ENCODE data around the gene PARVB.

PARVB gene

DNA sequence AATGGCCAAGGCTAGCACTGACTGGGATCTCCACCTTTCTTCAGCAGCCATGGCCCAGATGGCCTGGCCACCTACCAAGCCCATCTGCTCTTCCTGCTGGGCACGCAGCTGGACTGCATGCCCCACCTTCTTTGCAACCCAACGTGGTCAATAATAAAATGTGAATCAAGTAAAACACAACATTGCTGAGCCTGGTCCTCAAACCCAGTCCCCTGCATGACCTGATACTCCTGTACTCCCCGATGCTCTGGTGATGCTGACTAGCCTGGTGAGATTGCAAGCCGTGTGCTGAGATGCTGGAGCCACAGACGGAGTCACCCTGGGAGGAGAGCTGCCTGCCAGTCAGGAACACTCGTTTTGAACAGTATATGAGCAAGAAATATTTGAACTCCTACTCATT, 190.7 kb downstream of the PARVB start:
- no peak for DNase-seq (ENCODE audit: low read depth in 2 of 2)

DNA sequence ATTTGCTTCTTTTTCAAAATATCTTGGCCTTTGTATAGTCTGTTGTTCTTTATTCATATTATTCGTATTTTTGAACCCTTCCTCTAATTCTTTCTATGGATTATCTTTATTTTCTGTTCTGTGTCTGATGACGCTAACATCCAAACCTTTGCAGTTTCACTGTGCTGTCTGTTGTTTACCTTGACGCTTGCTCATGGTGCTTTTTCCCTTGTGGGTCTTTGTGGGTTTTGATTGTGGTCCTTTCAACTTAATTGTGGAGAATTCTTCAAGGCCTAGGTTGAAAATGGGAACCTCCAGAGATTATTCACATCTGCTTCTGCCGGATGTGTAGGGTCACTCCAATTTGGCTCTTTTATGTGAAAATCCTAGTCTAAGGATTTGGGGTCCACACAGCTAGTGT, 191.2 kb downstream of the PARVB start:
- no peak for DNase-seq (ENCODE audit: low read depth in 2 of 2)

DNA sequence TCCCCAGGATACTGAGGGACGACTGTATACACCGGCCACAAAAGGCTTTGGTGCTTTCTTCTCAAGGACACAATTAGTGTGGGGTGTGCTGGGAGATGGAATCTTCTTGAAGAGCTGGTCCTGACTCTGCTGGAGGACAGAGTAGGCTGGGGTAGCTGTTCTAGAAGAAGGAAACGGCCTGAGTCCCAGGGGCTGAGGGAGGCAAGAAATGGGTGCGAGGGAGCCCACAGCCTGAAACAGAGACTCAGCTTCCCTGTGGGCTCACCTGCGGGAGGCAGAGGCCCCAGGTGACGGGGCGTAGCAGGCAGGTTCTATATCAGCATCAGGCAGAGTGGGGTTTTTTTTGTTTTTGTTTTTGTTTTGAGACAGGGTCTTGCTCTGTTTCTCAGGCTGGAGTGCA, 193.2 kb downstream of the PARVB start:
- no peak for DNase-seq (ENCODE audit: low read depth in 2 of 2)

DNA sequence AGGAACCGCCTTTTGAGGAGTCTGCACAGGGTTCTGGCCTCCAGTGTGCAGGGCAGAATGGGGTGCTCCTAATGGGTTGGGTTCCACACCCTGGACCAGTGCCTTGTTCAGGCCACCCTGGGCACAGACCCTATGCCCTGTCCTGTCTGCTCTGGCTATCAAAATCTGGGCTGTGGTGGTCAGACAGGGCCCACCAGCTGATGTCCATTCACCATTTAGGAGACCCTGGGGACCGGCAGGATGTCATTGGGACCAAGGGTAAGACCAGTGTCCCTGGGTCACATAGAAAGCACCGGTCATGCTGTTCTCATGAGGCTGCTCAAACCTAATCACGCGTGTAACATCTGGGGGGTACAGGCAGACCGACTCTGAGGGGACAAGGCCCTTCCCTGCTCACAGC, 194.0 kb downstream of the PARVB start:
- no peak for DNase-seq (ENCODE audit: low read depth in 2 of 2)

DNA sequence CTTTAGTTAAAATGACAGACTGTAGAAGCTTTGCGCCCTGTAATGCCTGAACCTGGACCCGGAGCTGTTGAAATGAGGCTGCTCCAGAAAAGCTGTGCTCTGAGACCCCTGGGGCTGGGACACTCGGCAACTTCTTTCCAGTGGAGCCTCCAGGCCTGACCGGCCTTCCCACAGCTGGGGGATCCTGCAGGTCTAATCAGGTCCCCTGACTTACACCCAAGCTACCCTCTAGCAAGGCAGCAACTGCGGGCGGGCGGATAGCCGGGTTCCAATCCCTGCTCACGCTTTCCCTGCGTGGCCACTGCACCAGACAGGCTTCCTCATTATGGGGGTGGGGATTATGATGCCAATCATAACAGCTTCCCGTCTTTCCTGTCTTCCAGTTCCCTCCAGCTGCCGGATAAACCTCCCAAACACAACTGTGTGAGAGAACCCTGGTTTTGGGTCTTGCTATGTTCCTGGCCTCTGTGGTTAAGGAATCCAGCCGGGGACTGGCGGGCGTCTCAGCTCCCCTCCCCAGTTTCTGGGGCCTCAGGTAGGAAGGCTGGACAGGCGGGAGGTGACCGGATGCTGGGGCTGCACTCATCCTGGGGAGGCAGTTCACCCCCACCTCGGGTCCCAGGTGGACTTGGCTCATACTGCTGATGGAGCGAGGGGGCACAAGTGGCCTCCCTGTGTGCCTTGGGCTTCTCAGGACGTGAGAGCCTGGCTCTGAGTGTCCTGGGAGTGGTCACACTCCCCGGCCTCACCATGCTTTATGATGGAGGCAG, 195.2 kb downstream of the PARVB start:
- DNase-seq (ENCODE audit: low read depth in 2 of 2) = no peak

DNA sequence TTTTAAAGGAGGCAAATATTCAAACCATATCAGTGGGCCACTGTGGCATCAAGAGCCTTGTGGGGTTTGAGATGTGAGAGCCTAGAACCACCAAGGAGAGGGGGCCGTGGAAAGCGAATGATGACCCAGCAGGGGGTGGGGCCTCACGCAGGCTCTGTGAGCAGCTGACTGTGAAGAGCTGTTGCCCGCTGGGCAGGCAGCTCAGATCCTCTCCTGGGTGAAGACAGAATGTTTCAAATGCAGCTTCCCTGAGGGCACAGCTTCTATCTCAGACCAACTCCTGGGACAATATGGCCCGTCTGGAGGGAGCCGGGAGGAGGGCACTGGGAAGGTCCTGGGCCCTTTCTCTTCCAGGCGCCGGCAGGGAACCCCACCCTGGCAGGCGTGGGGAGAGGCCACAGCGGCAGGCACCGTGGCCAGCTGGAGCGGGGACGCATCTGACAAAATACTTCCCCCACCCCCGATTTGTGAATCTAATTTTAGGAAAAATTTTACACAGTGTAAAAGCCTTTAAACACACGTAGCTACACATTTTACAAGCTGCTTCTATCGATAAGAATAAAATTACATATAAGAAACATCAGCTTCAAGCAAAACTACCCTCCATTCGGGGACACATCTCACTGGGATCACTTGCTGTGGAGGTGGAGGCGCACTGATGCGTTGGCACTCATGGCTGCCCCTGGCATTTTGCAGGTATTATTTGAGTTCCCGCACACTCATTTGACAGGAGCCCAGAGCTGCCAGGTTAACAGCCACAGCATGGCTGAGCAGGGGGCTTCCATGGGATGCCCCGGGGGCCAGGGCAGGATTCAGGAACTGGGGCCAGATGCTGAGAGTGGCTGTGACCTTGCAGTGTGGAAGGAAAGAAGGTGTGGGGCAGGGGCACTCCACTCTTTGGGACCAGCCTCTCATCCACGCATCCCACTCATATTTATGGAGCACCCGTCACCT, 196.9 kb downstream of the PARVB start:
- no peak for DNase-seq (ENCODE audit: low read depth in 2 of 2)

DNA sequence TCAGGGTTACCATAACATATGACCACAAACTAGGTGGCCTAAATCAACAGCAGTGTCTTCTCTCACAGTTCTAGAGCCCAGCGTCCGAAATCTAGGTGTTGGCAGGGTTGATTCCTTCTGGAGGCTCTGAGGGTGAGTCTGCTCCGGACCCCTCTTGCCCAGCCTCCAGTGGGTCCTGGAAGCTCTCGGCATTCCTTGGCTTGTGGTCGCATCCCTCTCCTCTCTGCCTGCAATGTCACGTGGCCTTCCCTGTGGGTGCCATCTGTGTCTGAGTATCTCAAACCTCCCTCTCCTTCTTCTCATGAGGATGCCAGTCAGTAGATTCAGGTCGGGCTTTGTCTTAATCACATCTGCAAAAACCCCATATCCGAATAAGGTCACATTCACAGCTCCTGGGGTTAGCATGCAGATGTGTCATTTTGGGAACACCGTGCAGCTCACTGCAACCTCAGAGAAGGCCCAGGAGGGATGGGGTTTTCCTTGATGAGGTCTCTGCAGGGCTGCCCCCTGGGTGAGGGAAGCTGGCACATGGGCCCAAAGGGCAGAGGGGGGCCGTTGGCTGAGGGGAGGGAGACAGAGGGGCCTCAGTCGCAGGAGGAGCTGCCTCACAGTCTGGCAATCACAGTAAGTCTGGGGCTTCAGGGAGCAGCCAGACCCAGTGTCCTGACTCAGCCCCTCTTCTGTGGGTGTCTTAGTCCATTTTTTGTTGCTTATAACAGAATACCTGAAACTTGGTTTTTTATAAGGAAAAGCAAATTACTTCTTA, 197.8 kb downstream of the PARVB start:
- no peak for DNase-seq (ENCODE audit: low read depth in 2 of 2)

Data from stimulated activated CD8-positive, alpha-beta memory T cell treated with anti-CD3 and anti-CD28 coated beads, Interleukin-2, amount 100 ng/mL, for 1 hour (primary cell).